Stimulated activated CD8-positive, alpha-beta memory T cell treated with anti-CD3 and anti-CD28 coated beads, Interleukin-7, amount 100 ng/mL, for 1 hour (primary cell): ENCODE measurements around the gene RTN1.
"Not testable (repeated sequence)": the region's sequence is repeated elsewhere in the genome, so short reads cannot be mapped to it uniquely, and the experiment has no call there.

Source experiments
- DNase-seq, 2 donors: peaks; one replicate each; pipeline ENCODE4 v3.0.0-alpha.2; 2020; ENCODE audit warnings: low read depth in 2 of 2

The RTN1 gene

GRCh38 chr14:59704054-59704645, 166.4 kb downstream of the RTN1 start:
- DNase-seq = no peak

GRCh38 chr14:59699442-59699841, 171.1 kb downstream of the RTN1 start:
- no peak for DNase-seq

DNA sequence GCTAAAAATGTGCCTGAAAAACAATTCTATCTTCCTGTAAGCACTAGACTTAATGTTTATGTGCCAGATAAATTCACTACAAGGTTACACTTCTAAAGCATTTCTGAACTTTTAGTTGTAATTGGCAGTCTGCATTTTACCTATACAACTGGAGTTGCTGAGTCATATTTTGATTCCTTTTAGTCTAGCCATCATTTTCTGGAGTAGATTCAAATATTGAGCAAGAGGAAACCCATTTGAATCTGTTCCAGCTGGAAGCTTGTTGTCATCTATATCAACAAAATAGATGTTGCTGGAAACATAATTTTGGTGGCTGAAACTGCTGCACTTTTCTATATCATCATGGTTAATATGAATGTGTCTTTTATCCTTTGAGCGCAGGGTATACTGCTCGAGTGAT, 171.8 kb downstream of the RTN1 start:
- no peak for DNase-seq

- DNase-seq = no peak
Measured at GRCh38 chr14:59695198-59695597, 175.4 kb downstream of the RTN1 start.

- no peak for DNase-seq
Measured at GRCh38 chr14:59691266-59691665, 179.3 kb downstream of the RTN1 start.

- DNase-seq = no peak
Measured at GRCh38 chr14:59690426-59690825, 180.2 kb downstream of the RTN1 start.

DNA sequence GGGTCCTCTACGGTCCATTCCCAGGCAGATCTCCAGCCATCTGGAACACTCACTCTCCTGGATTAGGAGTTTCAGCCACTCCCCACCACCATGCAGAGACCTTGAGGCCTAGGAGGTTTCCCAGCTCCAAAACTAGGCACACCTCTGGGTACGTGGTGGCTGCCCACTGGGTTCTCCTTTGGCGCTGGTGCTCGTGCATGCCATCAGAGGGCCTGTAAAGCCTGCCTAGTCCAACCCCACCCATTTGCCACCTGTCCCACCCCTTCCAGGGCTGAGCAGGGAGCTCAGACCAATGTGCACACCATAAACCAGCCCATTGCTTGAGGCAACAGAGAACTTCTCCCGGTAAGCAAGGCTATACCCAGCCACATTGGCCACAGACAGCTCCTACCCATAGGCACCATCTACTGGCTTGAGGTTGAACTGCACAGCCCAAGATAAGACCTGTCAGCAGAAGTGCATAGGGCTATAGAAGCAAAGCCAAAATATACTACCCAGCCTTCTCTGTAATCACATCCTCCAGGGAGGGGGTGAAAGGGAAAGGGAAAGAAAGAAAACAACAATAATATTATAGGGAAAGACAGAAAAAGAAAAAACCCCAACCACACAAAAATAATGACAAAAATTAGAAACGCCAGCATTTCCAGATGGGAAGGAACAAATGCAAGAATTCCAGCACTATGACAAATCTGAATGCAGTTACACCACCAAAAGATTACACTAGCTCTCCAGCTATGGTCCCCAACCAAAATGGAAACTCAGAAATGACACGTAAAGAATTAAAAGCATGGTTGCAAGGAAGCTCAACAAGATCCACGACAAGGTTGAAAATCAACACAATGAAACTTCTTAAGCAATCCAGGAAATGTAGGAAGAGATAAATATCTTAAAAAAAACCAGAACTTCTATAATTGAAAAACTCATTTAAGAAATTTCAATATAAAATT, 182.1 kb downstream of the RTN1 start:
- DNase-seq = no peak

DNA sequence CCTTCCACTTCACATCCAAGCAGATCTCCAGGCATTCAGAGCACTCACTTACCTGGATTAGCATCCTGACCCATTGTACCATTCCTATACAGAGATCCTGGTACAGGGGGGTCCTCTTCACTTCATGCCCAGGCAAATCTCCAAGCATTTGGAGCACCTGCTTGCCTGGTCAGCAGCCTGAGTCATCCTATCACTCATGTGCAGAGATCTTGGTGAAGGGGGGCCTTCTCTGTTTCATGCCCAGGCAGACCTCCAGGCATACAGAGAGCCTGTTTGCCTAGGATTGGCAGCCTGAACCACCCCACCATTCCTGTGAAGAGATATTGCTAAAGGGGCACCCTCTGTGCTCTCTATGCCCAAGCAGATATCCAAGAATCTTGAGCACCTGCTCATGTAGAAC, 182.9 kb downstream of the RTN1 start:
- DNase-seq = no peak

DNA sequence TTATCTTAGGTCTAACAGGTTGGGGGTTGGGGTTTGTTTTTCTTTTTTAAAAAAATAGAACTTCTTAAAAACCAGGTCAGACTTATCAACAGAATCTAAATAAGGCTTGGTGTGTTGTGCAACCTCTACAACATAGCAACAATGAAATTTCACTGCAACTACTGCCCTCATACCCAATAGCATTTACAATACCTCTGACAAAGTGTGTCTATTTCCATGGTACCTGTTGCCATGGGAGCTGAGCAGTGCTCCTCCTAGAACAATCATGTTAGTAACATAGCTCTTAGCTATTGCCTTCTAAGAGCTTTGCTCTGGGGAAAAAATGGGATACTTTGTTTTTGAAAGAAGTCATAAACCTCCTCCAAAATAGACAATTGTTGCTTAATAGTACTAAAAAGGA, 190.7 kb downstream of the RTN1 start:
- no peak for DNase-seq

DNA sequence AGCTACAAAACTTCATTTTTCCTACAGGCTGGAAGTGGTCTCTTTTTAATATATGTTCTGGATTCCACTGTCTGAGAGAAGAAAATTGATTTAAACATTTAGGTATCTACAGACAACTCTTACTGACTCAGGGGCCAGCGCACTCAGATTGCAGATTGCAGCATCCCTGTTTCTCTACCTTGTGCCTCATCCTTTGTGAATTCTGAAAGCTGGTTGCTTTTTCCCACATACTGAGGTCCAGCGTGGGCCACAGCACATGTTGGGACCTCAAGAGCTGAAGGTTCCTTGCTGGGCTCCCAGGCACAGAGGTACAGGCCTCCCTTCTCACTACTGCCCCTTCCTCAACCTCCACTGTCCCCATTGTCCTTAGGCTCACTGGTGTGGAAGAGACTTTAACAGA, 192.2 kb downstream of the RTN1 start:
- DNase-seq = no peak

- no peak for DNase-seq
Measured at GRCh38 chr14:59677771-59678231, 192.8 kb downstream of the RTN1 start.

GRCh38 chr14:59675394-59675793, 195.2 kb downstream of the RTN1 start:
- DNase-seq = no peak

GRCh38 chr14:59664741-59665140, 205.8 kb downstream of the RTN1 start:
- no peak for DNase-seq

DNA sequence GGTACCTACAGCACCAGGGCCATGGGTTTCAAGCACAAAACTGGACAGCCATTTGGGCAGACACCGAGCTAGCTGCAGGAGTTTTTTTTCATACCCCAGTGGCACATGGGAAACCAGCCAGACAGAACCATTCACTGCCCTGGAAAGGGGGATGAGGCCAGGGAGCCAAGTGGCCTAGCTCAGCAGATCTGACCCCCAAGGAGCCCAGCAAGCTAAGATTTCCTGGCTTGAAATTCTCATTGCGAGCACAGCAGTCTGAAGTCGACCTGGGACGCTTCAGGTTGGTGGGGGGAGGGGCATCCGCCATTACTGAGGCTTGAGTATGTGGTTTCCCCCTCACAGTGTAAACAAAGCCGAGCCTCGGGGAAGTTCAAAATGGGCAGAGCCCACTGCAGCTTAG, 212.8 kb downstream of the RTN1 start:
- no peak for DNase-seq

DNA sequence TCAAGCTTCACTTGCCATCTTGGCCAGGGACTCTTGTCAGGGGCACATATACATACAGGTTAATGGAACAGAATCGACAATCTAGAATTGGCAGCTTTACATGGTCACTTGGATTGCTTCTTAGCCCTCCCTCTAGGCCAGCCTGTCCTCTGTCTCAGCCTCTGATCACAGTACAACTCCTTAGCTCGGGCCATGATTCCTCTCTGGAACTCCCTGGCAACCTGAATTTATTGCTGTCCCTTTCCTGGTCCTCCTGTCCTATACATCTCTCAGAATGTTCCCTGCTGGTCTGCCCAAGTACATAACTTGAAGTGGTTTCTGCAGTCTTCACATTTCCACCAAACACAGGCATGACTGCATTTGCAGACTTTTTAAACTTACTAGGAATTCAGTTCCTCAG, 214.1 kb downstream of the RTN1 start:
- DNase-seq = no peak

DNA sequence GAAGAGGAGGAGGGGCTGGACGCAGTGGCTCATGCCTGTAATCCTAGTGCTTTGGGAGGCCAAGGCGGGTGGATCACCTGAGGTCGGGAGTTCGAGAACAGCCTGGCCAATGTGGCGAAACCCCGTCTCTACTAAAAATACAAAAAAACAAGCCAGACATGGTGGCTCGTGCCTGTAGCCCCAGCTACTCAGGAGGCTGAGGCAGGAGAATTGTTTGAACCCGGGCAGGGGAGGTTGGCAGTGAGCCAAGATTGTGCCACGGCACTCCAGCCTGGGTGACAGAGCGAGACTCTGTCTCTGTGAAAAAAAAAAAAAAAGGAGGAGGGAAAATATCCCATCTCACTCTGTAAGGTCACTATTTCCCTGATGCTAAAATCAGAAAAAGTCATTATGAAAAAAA, 216.4 kb downstream of the RTN1 start:
- not testable (repeated sequence) for DNase-seq

- not testable (repeated sequence) for DNase-seq
Measured at GRCh38 chr14:59646832-59647231, 223.7 kb downstream of the RTN1 start.

DNA sequence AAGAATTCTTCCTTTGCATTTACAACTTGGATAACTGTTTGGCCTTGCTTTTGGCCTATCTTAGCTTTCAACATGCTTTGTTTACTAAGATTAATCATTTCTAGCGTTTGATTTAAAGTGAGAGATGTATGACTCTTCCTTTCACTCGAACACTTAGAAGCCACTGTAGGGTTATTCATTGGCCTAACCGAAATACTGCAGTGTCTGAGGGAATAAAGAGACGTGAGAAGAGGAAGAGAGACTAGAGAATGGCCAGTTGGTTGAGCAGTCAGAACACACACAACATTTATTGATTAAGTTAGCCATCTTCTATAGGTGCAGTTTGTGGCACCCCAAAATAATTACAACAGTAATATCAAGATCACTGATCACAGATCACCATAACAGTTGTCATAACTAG, 231.7 kb downstream of the RTN1 start:
- no peak for DNase-seq

- no peak for DNase-seq
Measured at GRCh38 chr14:59634617-59635016, 236.0 kb downstream of the RTN1 start.

DNA sequence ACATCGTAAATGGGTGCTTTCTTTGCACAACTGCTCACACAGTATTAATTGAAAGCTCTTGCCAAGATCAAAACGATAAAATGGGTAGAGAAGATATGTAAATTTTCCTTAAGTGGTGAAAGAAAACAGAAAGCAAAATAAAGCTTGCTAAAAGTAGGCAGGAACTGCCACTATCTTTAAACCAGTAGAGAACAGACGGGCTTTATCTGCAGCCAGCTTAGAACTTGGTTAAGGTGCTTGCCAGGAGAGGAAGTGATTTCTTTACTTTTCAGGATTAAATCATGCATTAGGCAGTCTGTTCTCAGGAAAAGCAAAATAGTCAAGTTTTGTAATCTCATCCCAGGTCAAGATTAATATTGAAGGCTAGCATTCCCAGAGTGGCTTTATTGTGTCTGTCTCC, 237.1 kb downstream of the RTN1 start:
- no peak for DNase-seq

DNA sequence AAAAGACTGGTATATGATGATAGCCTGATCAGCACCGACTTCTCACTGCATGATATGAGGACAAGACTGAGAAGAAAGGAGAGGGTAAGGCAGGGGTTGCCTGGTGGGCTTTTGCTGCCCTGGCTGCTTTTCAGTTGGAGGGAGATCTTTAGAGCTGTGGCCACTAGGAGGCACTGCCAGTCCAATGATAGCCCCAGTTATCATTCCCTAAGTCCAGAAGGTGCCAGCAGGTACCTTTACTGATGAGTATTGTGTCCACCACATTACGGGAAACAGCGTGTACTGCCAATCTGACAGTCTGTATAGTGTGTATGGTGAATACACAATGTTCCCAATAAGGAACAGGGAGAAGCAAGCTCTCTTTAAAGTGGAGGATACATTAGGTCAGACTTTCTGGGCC, 238.2 kb downstream of the RTN1 start:
- no peak for DNase-seq

- no peak for DNase-seq
Measured at GRCh38 chr14:59631237-59631636, 239.3 kb downstream of the RTN1 start.

DNA sequence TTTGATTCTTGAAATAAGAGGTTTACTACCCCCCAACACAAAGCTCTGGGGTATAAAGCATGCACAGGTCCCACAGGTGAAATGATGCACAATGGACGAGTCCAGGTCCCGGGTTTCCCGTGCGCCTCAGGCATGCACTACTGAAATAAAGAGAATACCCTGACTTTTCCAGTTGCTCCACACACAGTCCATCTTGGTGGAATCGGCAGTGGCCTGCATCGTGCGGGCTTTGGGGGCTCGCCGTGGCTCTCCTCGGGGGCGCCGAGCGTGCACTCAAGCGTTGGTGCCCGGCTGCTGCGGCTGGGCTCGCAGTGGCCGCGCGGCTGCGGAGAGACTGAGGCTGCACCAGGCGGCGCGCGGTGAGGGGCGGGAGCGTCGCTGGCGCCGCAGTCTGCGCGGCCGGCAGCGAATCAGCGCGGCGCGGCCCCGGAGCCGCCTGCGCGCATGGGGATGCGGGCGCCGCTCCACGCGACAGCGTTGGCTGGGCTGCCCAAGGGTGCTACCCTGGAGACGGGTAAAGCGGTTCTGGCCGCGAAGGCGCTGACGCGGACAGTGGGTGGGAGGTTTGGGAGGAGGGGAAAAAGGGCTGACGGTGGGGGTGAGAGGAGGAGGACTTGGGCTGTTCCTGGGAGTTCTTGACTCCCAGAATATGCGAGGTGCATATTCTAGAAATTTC, 240.2 kb downstream of the RTN1 start:
- DNase-seq = no peak
